ENCODE measurements around the gene DSTN.
A peak's percentile ranks its signal among the peaks of the same experiment; 100 is the strongest.

DNA sequence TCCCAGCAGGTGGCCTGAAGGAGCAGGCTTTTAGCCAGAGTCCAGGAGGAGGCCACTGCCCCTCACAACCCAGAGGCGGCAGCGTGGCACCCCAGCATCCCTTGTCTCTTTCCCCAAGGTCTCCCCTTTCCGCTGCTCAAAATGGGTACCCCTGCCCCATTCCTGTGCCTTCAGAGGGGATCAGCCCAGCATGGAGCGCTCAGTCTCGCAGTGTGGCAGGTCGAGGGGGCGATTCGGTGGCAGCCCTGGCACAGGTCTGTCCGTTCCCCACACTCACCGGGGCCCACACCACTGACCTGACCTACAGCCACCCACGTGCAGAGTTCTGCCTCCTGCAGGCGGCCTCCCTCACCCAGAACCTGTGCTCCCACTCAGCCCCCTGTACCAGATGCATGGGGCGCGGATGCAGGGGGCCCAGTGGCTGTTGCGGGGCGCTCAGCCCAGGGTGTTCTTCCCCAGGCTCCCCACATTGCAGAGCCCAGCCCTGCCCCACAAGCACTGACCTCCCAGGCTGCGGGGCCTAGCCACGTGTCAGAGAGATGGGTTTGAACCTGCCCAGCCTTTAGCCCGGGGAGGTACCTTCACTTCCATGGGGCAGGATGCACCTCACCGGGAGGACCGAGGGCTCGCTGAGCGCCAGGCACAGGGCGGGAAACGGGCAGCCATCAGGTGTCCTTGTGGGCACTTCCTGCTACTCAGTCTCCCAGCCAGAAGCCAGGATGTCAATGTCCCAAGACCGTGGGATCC lies 41.8 kb downstream of the DSTN start:
- TF ChIP-seq POLR2A (IDR thresholded peaks at IDR 0.05; ENCODE audit: borderline replicate concordance, extremely low read depth, insufficient read depth, insufficient read length) (no peak), SIN3A (IDR thresholded peaks at IDR 0.05; ENCODE audit: low read depth) (no peak), POLR2AphosphoS5 (IDR thresholded peaks at IDR 0.05; ENCODE audit: low read depth, low read length) (no peak), EZH2 (IDR thresholded peaks at IDR 0.05) (no peak), CEBPB (IDR thresholded peaks at IDR 0.05; ENCODE audit: low read depth) (no peak), EZH2phosphoT487 (IDR thresholded peaks at IDR 0.05; ENCODE audit: borderline replicate concordance) (no peak), ZNF274 (IDR thresholded peaks at IDR 0.05; ENCODE audit: low read depth, low read length) (no peak), EGR1 (IDR thresholded peaks at IDR 0.05; ENCODE audit: low read depth) (no peak), SRF (IDR thresholded peaks at IDR 0.05; ENCODE audit: low read depth) (no peak), RAD21 (IDR thresholded peaks at IDR 0.05; ENCODE audit: low read depth) (no peak; the same call in none of the 2 replicates), SP1 (IDR thresholded peaks at IDR 0.05; ENCODE audit: low read depth) (no peak)
- TF ChIP-seq, protein P1, sequence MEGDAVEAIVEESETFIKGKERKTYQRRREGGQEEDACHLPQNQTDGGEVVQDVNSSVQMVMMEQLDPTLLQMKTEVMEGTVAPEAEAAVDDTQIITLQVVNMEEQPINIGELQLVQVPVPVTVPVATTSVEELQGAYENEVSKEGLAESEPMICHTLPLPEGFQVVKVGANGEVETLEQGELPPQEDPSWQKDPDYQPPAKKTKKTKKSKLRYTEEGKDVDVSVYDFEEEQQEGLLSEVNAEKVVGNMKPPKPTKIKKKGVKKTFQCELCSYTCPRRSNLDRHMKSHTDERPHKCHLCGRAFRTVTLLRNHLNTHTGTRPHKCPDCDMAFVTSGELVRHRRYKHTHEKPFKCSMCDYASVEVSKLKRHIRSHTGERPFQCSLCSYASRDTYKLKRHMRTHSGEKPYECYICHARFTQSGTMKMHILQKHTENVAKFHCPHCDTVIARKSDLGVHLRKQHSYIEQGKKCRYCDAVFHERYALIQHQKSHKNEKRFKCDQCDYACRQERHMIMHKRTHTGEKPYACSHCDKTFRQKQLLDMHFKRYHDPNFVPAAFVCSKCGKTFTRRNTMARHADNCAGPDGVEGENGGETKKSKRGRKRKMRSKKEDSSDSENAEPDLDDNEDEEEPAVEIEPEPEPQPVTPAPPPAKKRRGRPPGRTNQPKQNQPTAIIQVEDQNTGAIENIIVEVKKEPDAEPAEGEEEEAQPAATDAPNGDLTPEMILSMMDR (IDR thresholded peaks at IDR 0.05 in 2 of 3, conservative IDR thresholded peaks at IDR 0.05 in 1 of 3; ENCODE audit: borderline replicate concordance in 1 of 3, insufficient read depth in 1 of 3, low read depth in 2 of 3, low read length in 2 of 3) = peak; percentile 32 to 54 (median 48); a peak in 4 of 6 replicates
- TF ChIP-seq, protein P2, sequence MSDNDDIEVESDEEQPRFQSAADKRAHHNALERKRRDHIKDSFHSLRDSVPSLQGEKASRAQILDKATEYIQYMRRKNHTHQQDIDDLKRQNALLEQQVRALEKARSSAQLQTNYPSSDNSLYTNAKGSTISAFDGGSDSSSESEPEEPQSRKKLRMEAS (IDR thresholded peaks at IDR 0.05) = no peak
- TF ChIP-seq, protein P3, sequence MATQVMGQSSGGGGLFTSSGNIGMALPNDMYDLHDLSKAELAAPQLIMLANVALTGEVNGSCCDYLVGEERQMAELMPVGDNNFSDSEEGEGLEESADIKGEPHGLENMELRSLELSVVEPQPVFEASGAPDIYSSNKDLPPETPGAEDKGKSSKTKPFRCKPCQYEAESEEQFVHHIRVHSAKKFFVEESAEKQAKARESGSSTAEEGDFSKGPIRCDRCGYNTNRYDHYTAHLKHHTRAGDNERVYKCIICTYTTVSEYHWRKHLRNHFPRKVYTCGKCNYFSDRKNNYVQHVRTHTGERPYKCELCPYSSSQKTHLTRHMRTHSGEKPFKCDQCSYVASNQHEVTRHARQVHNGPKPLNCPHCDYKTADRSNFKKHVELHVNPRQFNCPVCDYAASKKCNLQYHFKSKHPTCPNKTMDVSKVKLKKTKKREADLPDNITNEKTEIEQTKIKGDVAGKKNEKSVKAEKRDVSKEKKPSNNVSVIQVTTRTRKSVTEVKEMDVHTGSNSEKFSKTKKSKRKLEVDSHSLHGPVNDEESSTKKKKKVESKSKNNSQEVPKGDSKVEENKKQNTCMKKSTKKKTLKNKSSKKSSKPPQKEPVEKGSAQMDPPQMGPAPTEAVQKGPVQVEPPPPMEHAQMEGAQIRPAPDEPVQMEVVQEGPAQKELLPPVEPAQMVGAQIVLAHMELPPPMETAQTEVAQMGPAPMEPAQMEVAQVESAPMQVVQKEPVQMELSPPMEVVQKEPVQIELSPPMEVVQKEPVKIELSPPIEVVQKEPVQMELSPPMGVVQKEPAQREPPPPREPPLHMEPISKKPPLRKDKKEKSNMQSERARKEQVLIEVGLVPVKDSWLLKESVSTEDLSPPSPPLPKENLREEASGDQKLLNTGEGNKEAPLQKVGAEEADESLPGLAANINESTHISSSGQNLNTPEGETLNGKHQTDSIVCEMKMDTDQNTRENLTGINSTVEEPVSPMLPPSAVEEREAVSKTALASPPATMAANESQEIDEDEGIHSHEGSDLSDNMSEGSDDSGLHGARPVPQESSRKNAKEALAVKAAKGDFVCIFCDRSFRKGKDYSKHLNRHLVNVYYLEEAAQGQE (IDR thresholded peaks at IDR 0.05; ENCODE audit: low read depth) = no peak
